HCT116 (cell line): ENCODE results near the gene RNU1-2. TPM values are rescaled to one million over a fixed set of nuclear protein-coding genes. Genes with fewer than 3 reads are reported as not detected.
"Not testable (repeated sequence)": the region's sequence is repeated elsewhere in the genome, so short reads cannot be mapped to it uniquely, and the experiment has no call there.

Experiments
- ATAC-seq: fragments of 200-7000 bp; cut with Tn5 transposase; 2 replicates; pipeline ENCODE4 v1.9.1; 2020; ENCODE audit warnings: mild to moderate bottlenecking, moderate library complexity
- BruUV-seq: library from RNA; stranded (reverse); fragments of 400-500 nt; replicated peaks from 2 replicates; lab custom pipeline; 2021; lab: Mats Ljungman, UMichigan
- CTCF ChIA-PET: fragments of 300-600 bp; sonication (Branson Sonifier 250); formaldehyde crosslinking; loops from one replicate; lab custom pipeline; 2021; ENCODE audit warnings: antibody characterized with exemption; lab: Charles Lee
- POLR2A ChIA-PET: fragments of 300-600, 350-600 bp; sonication (Branson Sonifier 250); formaldehyde crosslinking; loops from one replicate; lab custom pipeline; 2021; ENCODE audit warnings: antibody characterized with exemption; lab: Charles Lee
- RAD21 ChIA-PET, 2 experiments: fragments of 300-600 bp; sonication (Branson Sonifier 250); formaldehyde crosslinking; loops; one replicate each; lab custom pipeline; 2023; ENCODE audit warnings: low total read pairs in 2 of 2; ENCODE audit not compliant: uncharacterized antibody in 2 of 2, unreplicated experiment in 2 of 2, low non-redundant PET in 1 of 2; lab: Charles Lee
- DNase-seq: peaks from one replicate; pipeline ENCODE4 v3.0.0-alpha.2; 2010; ENCODE audit warnings: low read depth, low spot score
- H2AFZ ChIP-seq: fragments of 200-600 bp; shearing (Covaris generic), sonication (generic); 2 replicates; pipeline ENCODE4 v1.6.1; 2017; ENCODE audit warnings: low read depth, mixed run types, mixed read lengths, antibody characterized with exemption, low read length; ENCODE audit not compliant: poor library complexity, severe bottlenecking
- H3K27ac ChIP-seq: 2 replicates; pipeline ENCODE4 v1.5.1; 2012; ENCODE audit warnings: low read depth, low read length
- H3K27me3 ChIP-seq: fragments of 200-600 bp; sonication (generic); 2 replicates; pipeline ENCODE4 v1.6.1; 2016; ENCODE audit warnings: mixed run types, low read length, mixed read lengths; ENCODE audit not compliant: insufficient read depth
- H3K36me3 ChIP-seq, 2 experiments: fragments of 200-500 bp in 1 of 2; fragments of 200-600 bp in 1 of 2; sonication (Bioruptor generic) in 1 of 2; sonication (generic) in 1 of 2; 2 replicates each; pipeline versions ENCODE4 v1.5.1 to v1.6.1; 2014 to 2016; ENCODE audit warnings: low read length in 2 of 2, inconsistent platforms in 1 of 2, mixed read lengths in 1 of 2, mixed run types in 1 of 2; ENCODE audit not compliant: insufficient read depth in 2 of 2, control insufficient read depth in 1 of 2
- H3K4me1 ChIP-seq, 2 experiments: fragments of 200-600 bp in 1 of 2; sonication (generic) in 1 of 2; 2 replicates each; pipeline versions ENCODE4 v1.5.1 to v1.6.1; 2012 to 2017; ENCODE audit warnings: low read length in 2 of 2, inconsistent platforms in 1 of 2, mild to moderate bottlenecking in 1 of 2, mixed read lengths in 1 of 2, mixed run types in 1 of 2, moderate library complexity in 1 of 2; ENCODE audit not compliant: insufficient read depth in 2 of 2, control insufficient read depth in 1 of 2
- H3K4me2 ChIP-seq: fragments of 200-600 bp; sonication (generic); 2 replicates; pipeline ENCODE4 v1.6.1; 2017; ENCODE audit warnings: mixed run types, low read length, mixed read lengths
- H3K4me3 ChIP-seq, 2 experiments: fragments of 200-600 bp in 1 of 2; sonication (generic) in 1 of 2; replicated peaks in 1 of 2; 2 replicates each; pipeline ENCODE4 v1.5.1; 2011 to 2016; ENCODE audit warnings: low read length in 2 of 2, control low read depth in 1 of 2, low read depth in 1 of 2, mild to moderate bottlenecking in 1 of 2, mixed read lengths in 1 of 2, mixed run types in 1 of 2
- H3K79me2 ChIP-seq: fragments of 200-600 bp; sonication (generic); 2 replicates; pipeline ENCODE4 v1.6.1; 2017; ENCODE audit warnings: mild to moderate bottlenecking, mixed run types, low read length, moderate library complexity, mixed read lengths; ENCODE audit not compliant: insufficient read depth
- H3K9ac ChIP-seq: fragments of 200-600 bp; sonication (generic); 2 replicates; pipeline ENCODE4 v1.6.1; 2016; ENCODE audit warnings: low read length, mixed read lengths
- H3K9me2 ChIP-seq: fragments of 200-600 bp; sonication (generic), shearing (Covaris generic); 2 replicates; pipeline ENCODE4 v1.6.1; 2017; ENCODE audit warnings: mixed run types, mild to moderate bottlenecking, moderate library complexity; ENCODE audit not compliant: insufficient read depth
- H3K9me3 ChIP-seq, 2 experiments: fragments of 200-500 bp in 1 of 2; fragments of 200-600 bp in 1 of 2; sonication (Bioruptor generic) in 1 of 2; sonication (generic) in 1 of 2; 2 replicates each; pipeline ENCODE4 v1.6.1; 2014 to 2017; ENCODE audit warnings: low read length in 2 of 2, mixed read lengths in 2 of 2, inconsistent platforms in 1 of 2, low read depth in 1 of 2, mild to moderate bottlenecking in 1 of 2, mixed run types in 1 of 2, moderate library complexity in 1 of 2; ENCODE audit not compliant: control insufficient read depth in 1 of 2, insufficient read depth in 1 of 2
- H4K20me1 ChIP-seq: fragments of 200-600 bp; sonication (generic), shearing (Covaris generic); 2 replicates; pipeline ENCODE4 v1.6.1; 2017; ENCODE audit warnings: mixed run types, mild to moderate bottlenecking, moderate library complexity; ENCODE audit not compliant: insufficient read depth
- intact Hi-C: fragments of 100-400 bp; cut with micrococcal nuclease; formaldehyde crosslinking; loops from 2 replicates; pipeline ENCODE4 v1.10.0; 2022
- total RNA-seq: library from RNA; stranded (reverse); gene quantifications from one replicate; pipeline ENCODE4 v1.2.1, GENCODE V29; 2021; ENCODE audit not compliant: unreplicated experiment

Gene RNU1-2
- total RNA-seq, 1 experiment from 2014 or later, result 1,685 TPM

DNA sequence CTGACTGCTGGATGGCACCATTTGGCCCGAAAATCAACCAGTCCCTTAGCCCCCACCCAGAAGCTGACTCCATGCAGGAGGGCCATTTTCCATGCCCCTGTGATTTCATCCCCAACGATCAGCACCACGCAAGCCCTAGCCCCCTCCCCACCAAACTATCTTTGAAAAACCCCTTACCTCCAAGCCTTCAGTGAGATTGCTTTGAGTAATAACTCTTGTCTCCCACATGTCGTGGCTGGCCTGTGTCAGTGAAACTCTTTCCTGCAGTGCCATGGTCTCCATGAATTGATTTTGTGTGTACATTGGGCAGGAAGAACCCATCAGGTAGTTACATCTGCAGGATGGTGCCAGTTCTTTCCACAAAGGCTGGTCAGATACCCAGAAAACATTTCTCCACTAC, 2.0 kb upstream of the RNU1-2 start:
- H3K4me2 ChIP-seq, H3K9me2 ChIP-seq, H3K27ac ChIP-seq, H4K20me1 ChIP-seq, H2AFZ ChIP-seq, BruUV-seq, intact Hi-C loops, H3K4me3 ChIP-seq, H3K27me3 ChIP-seq, CTCF ChIA-PET, DNase-seq, H3K36me3 ChIP-seq, H3K9me3 ChIP-seq, H3K9ac ChIP-seq, H3K79me2 ChIP-seq, ATAC-seq, RAD21 ChIA-PET: not testable (repeated sequence)
- H3K4me1 ChIP-seq, result peaks cover 10 to 21% of the 10 kb centered on the region in 2 experiments
- POLR2A ChIA-PET, result interaction anchor here (1.4 kb wide), 1 partner anchor 17 kb away, joined by 5 read pairs; no protein-coding TSS in a partner anchor

DNA sequence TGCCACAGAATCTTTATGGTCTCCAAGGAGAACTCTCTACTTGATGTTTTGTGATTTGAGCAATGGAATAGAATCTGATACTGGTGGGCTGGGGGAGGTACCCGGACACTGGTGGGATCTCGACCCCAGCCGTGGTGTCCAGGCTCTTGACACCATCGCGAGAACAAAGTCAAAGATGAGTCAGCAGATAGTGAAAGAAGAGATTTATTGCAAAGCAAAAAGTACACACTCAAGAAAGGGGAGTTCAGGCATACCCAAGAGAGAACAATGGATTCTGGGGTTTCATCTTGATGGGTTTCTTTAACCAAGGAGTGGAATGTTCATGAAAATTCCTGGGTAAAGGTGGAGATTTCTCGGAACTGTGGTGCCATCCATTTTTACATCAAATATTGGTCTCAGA, 1.4 kb upstream of the RNU1-2 start:
- ATAC-seq, H3K27ac ChIP-seq, H3K9me2 ChIP-seq, RAD21 ChIA-PET, H3K36me3 ChIP-seq, H3K9ac ChIP-seq, intact Hi-C loops, H3K27me3 ChIP-seq, BruUV-seq, H2AFZ ChIP-seq, H4K20me1 ChIP-seq, H3K79me2 ChIP-seq, H3K9me3 ChIP-seq, H3K4me3 ChIP-seq, POLR2A ChIA-PET, CTCF ChIA-PET, DNase-seq: not testable (repeated sequence)
- Histone ChIP-seq H3K4me2 (peak overlapping the region; percentile 72; the same call in 1 of the 2 replicates), H3K4me1 (peaks cover 10 to 21% of the 10 kb centered on the region in 2 experiments)

DNA sequence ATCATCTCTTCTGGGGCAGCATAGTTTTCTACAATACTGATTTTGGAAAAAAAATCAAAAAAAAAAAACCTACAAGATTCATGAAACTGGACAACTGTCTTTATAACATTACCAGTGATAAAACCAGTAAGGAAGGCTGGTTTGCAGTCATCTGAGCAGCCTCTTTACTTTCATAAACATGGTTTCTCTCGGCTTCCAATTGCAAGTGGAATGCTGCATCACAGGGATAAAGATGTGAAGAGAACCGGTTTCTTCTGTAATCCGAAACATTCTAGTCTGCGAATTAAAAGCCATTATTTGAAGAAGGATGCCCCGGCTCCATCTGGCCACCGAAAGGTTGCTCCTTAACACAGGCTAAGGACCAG, 565 bp upstream of the RNU1-2 start:
- H2AFZ ChIP-seq, H3K9me2 ChIP-seq, DNase-seq, H3K27me3 ChIP-seq, H3K36me3 ChIP-seq, intact Hi-C loops, CTCF ChIA-PET, RAD21 ChIA-PET, H3K79me2 ChIP-seq, H4K20me1 ChIP-seq, H3K9me3 ChIP-seq, ATAC-seq: not testable (repeated sequence)
- peak overlapping the region; percentile 83 for H3K27ac ChIP-seq
- peak overlapping the region; percentile 64 for H3K9ac ChIP-seq
- H3K4me2 ChIP-seq, result peak overlapping the region; percentile 72
- BruUV-seq, result TSS peak; percentile 97
- peak overlapping the region; percentile 44 to 60 for H3K4me3 ChIP-seq
- H3K4me1 ChIP-seq, result peaks cover 10 to 21% of the 10 kb centered on the region in 2 experiments
- POLR2A ChIA-PET, result interaction anchor here (1.7 to 1.9 kb wide), 2 partner anchors 10 to 274 kb away, joined by 8 to 26 read pairs; no protein-coding TSS in a partner anchor
